Hematopoietic multipotent progenitor cell treated with erythropoietin and hydrocortisone succinate and interleukin-3 and kit ligand, for 4 days (in vitro differentiated cells): ENCODE results near the gene SLC37A1.

Experiments used
- DNase-seq: peaks from one replicate; pipeline ENCODE4 v3.0.0-alpha.2; 2015

Gene SLC37A1

DNA sequence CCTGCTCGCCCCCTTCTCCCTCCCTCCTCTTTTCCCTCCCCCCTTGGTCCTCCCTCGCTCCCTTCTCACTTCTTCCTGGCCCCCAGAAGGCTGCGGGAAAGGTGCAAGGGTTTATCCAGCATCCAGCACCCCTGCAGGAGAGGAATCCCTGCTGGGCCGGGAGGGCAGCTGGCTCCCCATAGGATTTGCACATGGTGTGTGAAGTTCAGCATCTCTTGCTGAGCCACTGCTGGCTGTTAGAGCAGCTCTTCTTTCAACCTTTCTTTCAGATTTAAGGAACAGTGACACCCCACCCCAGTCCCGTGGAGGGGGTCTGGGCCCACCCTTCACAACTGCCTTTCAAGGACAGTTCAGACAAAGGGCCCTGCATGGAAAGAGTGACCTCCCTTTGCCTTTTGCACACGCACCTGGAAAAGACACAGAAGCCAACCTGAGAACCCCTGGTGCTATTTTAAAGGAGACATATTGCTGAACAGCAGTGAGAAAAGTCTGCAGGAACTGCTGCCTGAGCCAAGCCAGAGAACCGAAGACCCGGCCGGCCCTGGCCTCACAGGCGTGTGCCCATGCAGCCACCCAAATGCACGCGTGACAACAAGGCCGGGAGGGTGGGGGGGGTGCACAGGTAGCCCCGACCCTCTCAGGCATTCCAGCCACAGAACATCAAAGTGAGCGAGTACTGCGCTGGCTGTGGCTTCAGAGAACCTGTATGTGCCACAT lies 66.6 kb downstream of the SLC37A1 start:
- DNase-seq = no peak

DNA sequence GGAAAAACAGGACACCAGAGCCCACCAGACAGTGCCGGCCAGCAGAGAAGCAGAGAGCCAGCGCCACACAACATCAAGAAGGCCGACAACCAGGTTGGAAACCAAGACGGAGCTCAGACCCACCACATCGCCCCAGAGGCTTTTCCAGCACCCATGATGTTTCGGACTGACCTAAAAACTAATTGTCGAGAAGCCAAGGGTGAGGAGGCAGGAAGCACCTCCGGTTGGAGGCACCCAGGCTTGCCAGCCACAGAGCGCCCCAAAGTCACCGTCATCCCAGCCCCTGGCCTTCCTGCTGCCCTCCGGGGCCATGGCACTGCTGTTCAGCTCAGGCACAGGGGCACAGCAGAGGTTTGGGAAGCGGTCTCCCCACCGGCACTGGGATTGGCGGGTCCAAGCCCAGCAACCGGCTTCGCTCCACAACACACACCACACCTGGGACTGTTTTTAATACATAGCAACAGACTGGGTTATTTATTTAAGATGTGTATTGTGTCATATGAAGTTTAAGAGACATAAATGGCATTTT lies 67.2 kb downstream of the SLC37A1 start:
- no peak for DNase-seq

DNA sequence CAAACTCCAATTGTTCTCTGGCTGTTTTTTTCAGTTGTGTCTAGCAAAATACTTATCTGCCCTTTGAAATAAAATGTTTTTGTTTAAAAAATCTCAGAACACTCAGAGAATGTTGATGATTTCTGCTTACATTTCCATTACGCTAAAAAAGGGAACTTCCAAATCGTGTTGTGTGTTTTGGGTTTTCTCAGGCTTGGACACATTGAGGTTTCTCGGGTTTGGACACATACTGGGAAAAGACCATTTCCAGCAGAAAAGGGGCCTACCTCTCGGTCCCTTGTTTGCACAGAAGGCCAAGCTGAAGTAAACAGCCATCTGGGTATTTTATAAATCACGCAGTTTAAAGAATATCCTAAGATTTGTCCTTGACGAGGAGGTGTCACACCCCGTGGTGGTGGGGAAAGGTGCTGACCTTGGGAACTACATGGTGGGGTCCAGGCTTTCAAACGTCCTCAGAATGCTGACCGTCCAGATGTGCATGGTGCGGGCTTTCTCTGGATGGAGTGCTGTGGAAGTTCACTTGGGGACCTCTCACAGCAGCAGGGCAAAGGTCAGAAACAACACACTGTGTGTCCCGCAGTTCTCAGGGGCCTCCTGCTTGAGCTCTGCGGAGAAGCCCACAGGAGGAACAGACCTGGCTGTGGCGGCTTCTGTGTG lies 67.8 kb downstream of the SLC37A1 start:
- no peak for DNase-seq

DNA sequence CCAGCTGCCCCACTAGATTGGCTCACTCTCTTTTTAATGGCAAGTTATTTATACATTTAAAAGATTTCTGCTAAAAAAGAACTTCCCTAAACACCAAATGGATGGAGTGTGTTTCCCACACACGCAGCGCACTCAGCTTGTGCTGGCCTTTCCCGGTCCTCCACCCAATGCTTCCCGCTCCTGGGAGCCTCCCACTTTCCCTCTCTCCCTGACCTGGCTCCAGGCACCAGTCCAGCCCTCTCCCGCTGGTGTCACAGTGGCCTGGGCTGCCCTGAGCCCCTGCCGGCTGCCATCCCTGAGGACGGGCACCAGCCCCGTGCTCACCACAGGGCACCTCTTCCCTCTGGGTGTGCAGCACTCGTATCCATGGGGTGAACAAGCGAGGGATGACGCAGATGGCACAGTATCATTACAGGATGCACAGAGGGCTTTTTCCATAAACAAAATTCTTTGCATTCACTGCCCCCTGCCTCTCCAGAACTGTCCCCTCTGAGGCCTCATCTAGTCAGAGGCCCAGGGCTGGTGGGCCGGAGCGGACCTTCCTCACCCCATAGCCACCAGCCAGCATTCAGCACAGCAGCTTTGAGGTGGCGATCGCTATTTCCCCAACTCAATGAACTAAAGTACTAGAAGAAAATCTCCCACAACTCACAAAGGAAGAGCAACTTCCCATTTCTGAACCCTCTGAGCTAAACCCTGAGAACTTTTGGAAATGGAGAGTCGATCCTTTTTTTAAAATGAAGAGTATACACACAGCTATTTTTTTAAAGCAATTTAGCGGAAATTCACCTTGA lies 68.5 kb downstream of the SLC37A1 start:
- DNase-seq = no peak

DNA sequence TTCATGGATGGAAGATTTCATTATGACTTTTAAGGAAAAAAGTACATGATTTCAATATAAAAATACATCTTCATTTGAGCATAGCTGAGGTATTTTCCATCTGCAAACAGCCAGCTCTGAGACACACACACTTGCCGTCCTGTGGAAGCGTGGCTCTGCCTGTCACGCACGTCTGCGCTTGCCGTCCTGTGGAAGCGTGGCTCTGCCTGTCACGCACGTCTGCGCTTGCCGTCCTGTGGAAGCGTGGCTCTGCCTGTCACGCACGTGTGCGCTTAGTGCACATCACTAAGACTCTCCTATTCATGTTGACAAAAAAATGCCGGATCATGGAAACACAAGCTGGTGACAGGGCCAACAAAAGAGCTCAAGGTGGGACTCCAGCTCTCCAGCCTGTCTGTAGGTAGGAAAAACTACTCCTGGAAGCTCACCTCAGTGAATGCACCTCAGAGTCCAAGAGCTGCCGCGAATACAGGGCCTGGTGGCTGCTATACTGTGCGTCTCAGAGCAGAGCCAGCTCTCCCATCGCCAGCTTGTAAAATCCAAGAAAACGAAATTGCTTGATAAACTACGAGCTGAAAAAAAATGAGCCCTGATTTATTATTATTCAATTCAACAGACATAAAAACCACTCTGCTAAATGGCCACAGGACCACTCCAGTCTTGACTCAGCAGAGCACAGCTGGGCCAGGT lies 69.3 kb downstream of the SLC37A1 start:
- DNase-seq = no peak

DNA sequence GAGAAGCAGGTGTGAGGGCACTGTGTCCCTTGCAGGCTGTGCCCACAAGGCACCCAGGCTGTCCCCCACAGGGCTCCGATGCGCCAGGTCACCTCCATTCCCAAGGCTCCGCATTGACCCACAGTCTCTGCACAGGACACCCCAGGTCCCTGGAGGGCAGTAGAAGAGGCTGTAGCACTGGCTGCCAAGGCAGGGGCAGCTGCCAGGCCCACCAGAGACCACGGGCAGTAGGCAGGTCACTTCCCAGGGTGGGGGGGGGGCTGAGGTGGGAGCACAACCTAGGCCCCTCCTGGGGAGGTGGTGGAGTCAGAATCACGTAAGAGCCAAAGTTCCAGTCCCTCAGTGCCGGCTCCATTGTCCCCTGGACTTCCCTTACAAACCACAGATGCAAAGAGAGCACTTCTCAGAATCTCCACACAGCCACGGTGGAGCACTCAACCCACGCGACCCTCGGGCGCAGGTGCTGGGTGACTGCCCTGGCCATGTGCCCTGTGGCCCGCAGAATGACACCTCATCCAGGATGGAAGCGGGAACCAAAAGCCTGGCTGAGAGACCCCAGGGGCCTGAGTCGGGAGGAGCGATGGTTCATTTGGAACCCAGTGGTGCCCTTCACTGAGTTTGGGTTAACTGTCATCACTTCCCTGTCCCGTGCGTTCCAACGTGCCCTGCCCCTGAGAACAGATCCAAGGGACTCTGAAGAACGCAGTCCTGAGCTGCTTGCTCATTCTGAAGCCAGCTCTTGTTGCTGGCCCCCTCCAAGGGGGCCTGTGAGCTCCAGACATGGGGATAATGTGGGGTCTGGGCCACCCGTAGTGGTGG lies 70.0 kb downstream of the SLC37A1 start:
- no peak for DNase-seq

DNA sequence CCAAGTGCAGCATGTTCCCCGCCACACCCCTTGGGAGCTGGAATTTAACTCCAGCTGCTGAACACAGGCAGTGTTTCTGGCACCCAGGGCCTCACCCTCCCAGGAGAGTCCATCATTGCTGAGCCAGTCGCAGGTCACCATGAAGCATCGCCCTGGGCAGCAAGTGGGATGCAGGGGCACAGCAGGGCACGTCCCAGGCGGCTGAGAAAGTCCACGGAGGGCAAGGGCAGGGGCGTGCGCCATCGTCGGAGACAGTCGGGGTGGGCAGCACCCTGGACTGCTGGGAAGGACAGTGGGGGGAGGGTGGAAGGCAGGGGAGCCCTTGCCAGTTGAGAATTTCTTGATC lies 70.6 kb downstream of the SLC37A1 start:
- no peak for DNase-seq

DNA sequence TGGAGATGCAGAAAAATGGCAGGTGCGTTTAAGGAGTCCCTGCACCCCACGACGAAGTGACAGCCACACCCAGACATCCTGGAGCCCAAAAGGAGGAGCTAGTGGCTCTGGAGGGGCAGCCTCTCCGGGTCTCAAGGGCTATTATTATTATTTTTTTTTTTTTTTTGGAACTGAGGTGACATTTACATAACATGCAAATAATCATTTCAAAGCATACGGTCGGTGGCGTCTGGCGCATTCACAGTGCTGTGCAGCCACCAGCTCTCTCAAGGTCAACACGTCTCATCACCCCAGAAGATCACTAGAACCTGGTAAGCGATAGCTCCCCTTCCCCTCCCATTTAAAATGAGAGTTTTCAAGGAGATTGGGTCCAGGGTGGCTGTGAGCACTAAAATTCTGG lies 72.2 kb downstream of the SLC37A1 start:
- no peak for DNase-seq

DNA sequence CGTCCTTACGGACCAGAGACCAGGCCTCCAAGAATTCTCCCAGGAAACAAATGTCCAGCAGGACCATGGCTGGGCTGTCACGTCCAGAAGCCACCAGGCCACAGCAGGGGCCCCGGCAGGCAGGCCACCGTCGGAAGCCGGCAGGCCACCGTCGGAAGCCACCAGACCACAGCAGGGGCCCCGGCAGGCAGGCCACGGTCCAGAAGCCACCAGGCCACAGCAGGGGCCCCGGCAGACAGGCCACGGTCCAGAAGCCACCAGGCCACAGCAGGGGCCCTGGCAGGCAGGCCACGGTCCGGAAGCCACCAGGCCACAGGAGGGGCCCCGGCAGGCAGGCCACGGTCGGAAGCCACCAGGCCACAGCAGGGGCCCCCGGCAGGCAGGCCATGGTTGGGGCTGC lies 72.8 kb downstream of the SLC37A1 start:
- DNase-seq = no peak

DNA sequence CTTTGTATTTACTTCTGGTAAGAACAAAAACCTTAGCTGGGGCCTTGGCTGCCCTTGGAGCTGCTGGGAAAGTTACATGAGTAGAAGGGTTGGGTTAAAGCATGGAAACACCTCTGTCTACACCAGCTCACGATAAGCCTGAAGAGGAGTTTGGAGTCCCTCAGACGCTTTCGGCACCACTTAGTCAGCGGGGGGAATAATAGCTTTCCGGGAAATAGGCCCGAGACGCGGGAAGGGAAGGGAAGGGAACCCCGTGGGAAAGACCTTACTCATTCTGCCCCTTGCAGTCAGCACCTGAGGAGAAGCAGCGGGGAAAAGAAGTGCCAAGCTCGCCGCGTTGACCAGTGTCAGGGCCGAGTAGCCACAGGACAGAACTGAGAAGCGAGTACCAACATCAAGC lies 73.4 kb downstream of the SLC37A1 start:
- DNase-seq = no peak

DNA sequence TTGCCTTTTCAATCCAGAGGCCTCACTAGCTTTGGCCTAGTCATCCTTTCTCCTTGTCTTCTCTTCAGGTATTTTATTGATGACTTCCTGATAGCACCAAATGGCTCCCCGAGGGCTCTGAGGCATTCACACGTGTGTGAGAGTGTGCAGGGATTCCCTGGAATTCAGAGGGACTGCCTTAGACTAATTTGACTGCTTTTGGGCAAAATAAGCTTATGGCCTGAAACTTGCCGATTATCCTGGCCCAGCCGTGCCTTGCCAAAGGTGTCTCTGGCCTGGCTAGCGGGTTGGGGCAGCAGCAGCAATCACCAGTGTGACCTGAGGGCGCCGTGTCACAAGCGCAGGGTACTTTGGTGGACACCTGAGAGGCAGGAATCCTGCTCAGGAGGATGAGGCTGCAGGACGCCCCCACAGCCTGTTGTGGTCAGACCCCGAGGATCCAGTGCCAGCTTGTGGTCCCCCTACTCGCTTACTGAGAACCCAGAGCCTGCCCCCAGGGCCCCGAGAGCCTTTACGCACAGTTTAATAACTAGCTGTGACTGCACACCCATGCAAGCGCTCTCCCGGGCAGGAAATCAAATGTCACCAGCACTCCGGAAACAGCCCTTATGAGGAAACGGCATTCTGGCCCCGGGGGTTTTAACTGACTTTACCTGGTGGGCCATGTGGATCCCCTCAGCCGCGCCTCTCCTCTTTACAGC lies 76.9 kb downstream of the SLC37A1 start:
- DNase-seq = peak; percentile 57

DNA sequence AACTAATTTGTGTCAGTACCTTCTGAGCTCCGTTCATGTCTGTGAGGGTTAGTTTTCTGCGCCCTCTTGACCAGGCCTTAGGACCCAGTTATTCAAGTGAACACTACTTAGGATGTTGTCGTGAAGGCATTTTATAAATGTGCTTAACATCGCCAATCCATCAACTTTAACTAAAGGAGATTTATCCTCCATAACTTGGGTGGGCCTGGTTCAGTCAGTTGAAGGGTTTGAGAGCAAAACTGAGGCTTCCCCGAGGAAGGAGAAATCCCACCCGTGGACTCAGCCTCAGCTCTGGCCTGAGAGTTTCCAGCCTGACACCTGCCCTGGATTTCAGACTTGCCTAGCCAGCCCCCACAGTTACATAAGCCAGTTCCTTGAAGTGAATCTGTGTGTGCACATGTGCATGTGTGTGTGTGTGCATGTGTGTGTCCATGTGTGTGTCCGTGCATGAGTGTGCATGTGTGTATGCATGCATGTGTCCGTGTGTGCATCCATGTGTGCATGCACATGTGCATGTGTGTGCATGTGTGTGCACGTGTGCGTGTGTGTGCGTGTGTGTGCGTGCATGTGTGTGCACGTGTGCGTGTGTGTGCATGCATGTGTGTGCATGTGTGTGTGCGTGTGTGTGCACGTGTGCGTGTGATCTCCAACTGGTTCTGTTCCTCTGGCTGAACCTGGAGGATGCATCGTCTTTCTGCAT lies 77.7 kb downstream of the SLC37A1 start:
- DNase-seq = no peak

DNA sequence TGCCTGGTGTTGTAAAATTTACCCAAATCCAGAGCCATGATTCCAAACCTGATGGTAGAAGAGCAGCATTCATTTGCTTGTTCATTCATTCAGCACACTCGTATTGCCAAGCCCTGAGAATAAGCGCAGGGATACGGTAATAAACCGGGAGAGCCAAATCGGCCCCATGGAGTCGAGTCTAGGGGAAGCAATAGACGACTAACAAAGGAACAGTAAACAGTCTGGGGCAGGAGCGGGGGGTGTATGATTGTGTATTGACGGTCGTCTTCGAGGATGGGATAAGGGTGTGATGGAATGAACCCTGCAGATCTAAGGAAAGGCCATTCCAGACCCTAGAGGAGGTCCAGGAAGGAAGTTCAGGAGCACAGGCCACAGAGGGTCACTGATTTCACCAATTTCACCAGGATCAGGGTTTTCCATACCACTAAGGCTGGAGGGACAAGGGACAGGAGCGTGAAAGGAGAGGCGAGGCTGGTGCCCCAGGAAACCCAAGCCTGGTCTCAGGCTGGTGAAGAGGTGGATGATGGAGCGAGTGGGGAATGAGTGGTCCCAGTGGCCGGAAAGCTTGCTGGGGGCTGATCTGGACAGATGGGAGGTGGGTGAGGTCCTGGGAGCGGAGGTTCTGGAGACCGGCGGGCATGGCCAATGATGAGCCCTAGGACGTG lies 78.6 kb downstream of the SLC37A1 start:
- no peak for DNase-seq

DNA sequence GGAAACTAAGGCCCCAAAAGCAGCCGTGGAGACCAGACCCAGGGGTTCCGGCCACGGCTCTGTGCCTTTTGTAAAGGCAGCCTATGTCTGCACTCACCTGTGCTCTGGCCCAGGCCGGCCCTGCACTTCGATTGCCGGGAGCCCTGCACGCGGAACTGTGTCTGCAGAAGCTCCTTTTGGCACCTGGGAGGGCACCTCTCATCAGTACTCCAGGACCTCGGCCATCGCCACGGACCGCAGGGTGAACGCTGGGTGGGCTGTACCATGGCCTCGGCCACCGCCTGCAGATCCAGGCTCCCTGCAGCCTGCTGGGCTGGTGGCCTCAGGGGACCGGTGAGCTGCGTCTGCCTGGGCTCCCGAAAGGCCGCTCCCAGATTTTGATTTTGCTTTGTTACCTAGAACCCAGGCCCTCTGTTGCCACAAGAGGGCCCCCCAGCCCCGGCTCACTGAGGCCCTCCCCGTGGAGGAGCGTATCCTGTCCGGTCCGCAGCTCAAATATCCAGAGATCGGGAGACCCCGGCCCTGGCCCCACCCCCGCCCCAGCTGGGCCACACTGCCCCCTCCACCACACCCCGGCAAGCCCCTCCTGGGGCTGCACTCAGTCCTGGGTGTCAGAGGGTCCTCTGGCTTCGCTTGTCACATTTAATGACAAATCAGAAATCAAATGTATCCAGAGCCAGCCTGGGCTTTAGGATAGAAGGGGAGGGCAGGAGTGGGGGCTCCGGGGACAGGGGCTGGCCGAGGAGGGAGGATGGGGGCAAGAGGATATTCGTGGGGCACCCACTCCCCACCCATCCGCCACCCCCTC lies 79.6 kb downstream of the SLC37A1 start:
- peak; percentile 80 for DNase-seq

DNA sequence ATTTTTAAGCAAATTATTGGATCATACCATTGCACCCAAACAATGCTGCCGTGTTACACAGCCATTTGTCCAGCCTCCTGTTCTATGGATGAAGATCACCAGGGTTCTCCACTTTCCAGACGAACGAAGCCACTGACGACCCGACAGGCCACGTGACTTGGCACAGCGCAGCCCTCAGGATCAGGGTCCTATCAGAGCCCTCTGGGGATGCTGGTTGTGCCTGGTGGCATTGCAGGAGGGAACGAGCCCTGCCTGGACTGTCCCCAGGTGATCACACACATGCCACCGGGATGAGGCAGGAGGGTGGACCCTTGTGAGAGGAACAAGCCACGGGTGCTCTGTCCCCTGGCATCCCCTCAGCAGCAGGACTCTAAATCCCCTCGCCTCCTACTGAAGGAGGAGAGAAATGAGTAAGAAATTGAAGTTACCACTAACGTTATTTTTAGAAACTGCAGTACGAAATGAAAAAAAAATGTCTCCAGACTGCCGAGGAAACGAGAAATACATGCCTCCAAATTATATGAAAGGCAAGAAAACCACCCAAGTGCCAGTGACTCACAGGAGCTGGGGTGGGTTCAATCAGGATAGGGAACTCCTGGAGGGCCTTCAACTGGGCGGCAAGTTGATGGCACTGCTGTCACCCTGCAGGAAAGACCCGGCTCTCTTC lies 81.1 kb downstream of the SLC37A1 start:
- no peak for DNase-seq

DNA sequence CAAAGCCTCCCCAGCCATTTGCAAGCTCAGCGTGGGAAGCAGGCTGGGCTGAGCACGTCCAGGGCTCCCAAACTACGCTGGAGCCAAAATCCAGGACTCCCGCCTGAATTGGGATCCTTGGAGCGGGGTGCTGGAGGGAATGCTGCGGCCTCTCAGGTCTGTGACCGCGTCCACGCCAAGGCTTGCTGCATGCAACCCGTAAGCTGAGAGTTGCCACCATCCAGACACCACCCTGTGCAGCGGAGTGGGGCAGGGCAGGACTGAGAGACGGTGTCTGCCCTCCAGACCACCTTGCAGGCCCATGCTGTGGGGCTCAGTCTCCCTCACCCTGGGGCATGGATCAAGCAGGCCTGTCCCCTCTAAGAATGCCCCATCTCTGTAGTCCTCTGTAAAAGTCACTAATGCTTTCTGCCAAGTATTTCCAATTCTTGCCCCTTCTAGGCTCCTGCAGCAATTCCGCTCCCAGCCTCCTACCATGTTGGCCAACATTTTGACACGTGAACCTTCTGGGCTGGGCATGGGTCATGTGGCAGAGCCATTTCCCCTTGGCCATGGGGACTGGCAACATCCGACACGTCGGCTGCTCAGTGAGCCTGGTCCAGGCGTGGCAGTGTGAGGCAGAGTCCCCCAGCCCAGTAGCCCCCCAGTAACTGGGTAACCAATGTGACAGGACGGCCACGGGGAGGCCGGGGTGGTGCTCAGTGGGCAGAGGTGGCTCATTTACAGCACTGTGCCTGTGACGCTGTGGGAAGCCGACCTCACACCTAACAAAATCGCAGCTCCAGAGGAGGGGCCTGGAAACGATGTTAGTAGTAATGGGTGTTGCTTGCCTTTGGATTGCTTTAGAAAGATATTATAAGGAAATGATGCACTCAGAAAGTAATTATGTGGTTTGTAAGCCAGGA lies 81.9 kb downstream of the SLC37A1 start:
- DNase-seq = no peak

DNA sequence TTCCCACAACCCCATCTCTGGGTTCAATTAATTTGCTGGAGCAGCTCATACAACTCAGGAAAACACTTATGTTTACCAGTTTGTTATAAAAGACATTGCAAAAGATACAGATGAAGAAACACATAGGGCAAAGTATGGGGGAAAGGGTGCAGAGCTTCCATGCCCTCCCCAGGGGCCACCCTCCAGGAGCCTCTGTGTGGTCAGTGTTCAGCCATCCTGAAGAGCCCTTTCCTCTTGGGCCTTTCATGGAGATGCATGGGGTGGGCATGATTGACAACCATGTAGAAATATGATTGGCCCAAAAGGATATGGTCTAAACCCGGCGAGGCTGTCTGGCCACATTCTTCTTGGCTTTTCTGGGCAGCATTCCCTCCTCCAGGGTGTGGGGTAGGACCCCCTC lies 83.0 kb downstream of the SLC37A1 start:
- no peak for DNase-seq
